ENCODE measurements around the gene SLC44A2.

SLC44A2 gene

DNA sequence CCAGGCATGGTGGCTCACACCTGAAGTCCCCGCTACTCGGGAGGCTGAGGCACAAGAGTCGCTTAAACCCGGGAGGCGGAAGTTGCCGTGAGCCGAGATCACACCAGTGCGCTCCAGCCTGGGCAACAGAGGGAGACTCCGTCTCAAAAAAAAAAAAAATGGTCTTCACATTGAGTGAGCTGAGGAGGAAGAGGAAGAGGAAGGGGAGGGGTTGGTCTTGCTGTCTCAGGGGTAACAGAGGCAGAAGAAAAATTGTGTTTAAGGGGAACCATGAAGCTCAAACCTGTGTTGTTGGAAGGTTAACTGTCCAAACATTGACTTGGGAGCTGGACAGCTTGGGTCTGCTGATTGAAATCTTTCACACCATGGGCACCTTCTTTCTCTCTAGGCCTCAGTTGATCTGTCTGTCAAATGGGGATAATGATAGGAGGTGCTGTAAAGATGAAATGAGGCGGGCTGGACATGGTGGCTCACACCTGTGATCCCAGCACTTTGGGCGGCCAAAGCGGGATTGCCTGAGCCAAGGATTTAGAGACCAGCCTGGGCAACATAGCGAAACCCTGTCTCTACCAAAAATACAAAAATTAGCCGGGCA, 9.8 kb upstream of the SLC44A2 start:
- DNase-seq, result no peak

DNA sequence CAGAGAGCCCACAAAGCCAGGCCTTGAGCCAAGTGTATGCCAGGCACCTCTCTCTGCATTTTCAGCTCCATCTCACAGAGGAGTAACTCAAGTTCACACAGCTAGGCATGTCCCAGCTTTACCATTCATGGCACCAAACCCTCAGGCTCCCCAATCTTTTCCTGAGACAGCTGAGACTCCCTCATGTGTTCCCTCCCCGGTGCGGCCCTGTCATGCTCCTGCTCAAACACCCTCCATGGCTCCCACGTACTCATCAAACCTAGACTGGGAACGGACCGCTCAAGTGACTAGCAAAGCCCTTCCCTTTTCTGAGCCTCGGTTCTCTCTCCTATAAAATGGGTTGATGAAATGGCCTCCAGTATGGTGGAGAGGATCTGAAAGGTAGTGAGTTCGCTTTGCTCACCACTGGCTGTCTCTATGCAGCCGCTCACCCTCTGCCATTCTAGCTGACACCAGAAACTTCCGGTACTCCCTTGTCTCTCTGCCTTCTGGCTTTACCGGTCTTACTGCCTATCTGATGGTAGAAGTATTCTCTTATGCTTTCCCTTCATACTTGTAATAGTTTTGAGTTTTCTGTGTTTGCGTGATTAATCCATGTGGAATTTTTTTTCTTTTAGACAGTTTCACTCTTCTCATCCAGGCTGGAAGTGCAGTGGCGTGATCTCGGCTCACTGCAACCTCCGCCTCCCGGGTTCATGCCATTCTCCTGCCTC, 7.8 kb upstream of the SLC44A2 start:
- no peak for DNase-seq

DNA sequence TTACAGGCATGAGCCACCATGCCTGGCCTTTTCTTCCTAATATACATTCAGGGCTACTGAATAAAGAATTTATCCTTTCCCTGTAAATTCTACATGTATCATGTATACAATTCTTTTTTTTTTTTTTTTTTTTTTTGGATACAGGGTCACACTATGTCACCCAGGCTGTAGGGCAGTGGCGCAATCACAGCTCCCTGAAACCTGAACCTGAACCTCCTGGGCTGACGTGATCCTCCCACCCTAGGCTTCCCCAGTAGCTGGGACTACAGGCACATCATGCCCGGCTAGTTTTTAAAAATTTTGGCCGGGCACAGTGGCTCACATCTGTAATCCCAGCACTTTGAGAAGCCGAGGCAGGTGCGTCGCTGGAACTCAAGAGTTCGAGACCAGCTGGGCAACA, 6.5 kb upstream of the SLC44A2 start:
- no peak for DNase-seq

DNA sequence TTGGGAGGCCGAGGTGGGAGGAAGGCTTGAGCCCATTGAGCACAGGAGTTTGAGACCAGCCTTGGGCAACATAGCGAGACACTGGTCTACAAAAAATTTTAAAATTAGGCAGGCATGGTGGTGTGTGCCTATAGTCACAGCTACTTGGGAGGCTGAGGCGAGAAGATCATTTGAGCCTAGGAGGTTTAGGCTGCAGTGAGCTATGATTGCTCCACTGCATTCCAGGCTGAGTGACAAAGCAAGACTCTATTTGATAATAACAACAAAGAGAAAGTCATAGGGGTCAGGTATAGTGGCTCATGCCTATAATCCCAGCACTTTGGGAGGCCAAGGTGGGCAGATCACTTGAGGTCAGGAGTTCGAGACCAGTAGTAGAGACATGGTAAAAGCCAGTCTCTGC, 4.6 kb upstream of the SLC44A2 start:
- no peak for DNase-seq

DNA sequence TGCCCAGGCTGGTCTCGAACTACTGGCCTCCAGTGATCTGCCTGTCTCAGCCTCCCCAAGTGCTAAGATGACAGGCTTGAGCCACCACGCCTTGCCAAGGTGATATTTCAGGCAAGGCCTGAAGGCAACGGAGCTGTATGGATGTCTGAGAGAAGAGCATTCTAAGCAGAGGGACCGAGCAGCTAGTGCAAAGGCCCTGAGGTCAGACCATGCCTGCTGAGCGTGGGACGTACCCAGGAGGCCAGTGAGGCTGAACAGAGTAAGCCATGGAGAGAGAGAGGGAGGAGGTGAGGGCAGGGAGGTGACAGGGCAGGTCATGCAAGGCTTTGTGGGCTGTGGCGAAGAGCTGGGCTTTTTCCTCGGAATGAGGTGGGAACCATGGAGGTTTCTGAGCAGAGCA, 3.4 kb upstream of the SLC44A2 start:
- no peak for DNase-seq

DNA sequence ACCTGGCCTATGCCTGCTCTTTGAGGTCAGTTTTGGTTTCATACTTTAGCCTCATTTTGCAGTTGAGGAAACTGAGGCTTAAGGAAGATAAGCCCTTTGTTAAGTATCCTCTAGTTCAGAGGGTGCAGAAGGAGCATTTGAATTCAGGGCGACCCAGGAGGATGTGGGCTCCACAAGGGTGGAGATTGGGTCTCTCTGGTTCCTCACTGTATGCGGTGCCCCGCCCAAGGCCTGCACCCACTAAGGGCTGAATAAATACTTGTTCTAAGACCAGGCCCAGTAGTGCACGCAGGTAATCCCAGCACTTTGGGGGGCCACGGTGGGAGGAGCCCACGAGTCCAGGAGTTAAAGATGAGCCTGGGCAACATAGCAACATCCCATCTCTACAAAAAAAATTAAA, 768 bp upstream of the SLC44A2 start:
- DNase-seq, result no peak

DNA sequence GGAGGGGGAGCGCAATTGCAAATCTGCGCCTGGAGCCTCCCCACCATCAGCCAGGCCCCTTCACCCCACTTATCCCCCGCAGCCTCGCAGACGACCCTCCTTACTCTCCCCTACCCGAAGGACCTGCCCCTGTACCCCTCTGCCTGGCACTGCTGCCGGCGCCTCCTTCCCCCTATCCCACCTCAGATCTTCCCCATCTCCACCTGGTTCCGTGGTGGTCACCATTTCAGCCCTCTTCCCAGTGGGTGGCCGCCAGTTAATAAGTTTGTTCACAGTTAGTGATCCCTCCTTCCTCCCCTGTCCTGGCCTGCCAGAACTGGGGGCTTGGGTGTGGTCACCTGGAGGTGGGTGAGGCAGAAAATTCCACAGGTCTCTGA, 397 bp downstream of the SLC44A2 start:
- DNase-seq, result peak in 2 of 51 donors; percentile 2 to 39

DNA sequence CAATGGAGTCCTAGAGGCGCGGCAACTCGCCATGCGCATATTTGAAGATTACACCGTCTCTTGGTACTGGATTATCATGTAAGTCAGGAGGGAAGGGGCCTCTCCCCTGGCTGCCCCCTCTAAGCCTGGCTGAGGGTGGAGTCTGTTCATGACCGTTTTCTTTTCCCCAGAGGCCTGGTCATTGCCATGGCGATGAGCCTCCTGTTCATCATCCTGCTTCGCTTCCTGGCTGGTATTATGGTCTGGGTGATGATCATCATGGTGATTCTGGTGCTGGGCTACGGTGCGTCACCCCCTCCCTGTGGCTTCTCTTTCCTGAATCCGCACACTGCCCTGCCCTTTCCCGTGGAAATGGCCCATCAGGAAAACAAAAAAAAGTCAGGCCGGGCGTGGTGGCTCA, 6.5 kb downstream of the SLC44A2 start:
- DNase-seq, result no peak

DNA sequence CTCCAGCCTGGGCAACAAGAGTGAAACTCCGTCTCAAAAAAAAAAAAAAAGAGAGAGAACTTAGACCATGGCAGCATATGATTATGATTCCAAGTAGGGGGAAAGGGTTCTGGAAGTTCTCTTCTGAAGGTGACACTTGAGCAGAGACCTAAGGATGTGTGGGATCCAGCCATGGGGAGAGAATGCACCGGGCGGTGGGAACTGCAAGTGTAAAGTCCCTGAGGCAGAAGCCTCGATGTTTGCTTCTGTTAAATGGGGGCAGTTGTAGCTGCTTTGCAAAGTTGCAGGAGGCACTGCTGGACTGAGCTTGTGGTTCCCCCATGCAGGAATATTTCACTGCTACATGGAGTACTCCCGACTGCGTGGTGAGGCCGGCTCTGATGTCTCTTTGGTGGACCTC, 9.1 kb downstream of the SLC44A2 start:
- DNase-seq, result no peak

DNA sequence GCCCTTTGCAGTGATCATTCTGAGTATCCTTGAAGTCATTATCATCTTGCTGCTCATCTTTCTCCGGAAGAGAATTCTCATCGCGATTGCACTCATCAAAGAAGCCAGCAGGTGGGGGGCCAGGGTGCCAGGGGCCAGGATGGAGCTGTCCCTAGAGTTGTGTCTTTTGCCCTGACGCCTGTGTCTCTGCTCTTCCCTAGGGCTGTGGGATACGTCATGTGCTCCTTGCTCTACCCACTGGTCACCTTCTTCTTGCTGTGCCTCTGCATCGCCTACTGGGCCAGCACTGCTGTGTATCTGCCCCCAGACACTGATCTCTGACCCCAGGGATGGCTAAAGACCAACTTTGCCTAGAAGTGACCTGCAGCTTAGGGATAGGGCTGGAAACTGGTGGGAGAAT, 9.6 kb downstream of the SLC44A2 start:
- DNase-seq, result no peak

DNA sequence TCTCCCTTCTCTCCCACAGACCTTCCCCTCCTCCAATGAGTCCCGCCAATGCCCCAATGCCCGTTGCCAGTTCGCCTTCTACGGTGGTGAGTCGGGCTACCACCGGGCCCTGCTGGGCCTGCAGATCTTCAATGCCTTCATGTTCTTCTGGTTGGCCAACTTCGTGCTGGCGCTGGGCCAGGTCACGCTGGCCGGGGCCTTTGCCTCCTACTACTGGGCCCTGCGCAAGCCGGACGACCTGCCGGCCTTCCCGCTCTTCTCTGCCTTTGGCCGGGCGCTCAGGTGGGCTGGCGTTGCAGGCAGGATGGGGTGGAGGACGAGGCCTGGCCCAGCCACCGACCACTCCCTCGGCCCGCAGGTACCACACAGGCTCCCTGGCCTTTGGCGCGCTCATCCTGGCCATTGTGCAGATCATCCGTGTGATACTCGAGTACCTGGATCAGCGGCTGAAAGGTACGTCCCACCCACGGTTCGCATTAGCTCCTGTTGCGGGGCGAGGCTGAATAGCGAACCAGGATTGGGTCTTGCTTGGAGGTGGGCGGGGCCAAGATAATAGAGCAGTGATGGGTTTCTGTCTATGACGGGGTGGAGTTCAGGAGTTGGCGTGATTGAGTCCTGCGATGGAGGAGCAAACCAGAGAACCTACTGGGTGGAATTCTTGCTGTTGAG, 11.1 kb downstream of the SLC44A2 start:
- peak in 2 of 51 donors; percentile 6 for DNase-seq

DNA sequence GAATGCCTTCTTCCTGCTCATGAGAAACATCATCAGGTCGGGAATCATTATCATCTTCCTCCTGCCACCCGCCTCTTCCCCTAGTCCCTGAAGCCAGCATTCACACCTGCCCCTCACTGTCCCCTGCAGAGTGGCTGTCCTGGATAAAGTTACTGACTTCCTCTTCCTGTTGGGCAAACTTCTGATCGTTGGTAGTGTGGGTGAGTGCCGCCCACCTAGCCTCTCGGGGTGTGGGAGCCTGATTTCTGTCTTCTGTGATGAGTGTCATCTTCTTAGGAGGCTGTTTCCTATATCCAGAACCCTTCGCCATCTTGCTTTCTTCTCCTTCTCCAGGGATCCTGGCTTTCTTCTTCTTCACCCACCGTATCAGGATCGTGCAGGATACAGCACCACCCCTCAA, 12.5 kb downstream of the SLC44A2 start:
- DNase-seq, result no peak

DNA sequence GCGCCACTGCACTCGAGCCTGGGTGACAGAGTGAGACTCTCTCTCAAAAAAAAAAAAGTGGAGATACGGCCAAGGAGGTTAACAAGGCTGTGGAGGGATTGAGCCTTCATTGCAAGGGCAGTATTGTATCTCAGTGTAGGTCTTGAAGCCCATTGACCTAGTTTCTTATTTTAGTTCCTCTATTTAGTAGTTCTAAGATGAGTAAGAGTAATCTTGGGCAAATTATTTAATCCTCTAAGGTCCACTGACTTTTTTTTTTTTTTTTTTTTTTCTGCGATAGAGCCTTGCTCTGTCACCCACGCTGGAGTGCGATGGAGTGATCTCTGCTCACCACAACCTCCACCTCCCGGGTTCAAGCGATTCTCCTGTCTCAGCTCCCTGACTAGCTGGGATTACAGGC, 14.5 kb downstream of the SLC44A2 start:
- DNase-seq, result no peak

DNA sequence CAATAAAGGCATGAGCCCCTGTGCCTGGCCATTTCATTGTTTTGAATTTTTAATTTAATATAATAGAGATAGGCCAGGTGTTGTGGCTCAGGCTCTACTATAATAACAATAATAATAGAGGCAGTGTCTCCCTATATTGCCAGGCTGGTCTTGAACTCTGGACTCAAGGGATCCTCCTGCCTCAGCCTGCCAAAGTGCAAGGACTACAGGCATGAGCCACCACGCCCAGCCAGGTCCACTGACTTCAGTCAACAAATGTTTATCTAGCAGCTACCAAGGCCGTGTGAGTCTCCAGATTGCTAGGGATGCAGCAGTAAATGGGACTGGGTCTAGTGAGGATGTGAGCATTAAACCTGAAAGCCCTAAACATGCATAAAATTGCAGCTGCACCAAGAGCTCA, 15.0 kb downstream of the SLC44A2 start:
- DNase-seq, result no peak

DNA sequence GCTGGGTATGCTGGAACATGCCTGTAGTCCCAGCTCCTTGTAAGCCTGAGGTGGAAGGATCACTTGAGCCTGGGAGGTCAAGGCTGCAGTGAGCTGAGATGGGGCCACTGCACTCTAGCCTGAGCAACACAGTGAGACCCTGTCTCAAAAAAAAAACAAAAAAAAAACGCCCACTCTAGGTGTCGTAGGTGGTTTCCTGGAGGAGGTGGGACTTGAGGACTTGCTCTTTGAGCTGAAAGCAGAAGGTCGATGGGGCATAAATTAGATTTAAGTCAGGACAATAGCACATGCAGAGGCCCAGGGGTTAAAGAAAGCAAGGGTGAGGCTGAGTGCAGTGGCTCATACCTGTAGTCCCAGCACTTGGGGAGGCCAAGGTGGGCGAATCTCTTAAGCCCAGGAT, 15.9 kb downstream of the SLC44A2 start:
- DNase-seq, result no peak

DNA sequence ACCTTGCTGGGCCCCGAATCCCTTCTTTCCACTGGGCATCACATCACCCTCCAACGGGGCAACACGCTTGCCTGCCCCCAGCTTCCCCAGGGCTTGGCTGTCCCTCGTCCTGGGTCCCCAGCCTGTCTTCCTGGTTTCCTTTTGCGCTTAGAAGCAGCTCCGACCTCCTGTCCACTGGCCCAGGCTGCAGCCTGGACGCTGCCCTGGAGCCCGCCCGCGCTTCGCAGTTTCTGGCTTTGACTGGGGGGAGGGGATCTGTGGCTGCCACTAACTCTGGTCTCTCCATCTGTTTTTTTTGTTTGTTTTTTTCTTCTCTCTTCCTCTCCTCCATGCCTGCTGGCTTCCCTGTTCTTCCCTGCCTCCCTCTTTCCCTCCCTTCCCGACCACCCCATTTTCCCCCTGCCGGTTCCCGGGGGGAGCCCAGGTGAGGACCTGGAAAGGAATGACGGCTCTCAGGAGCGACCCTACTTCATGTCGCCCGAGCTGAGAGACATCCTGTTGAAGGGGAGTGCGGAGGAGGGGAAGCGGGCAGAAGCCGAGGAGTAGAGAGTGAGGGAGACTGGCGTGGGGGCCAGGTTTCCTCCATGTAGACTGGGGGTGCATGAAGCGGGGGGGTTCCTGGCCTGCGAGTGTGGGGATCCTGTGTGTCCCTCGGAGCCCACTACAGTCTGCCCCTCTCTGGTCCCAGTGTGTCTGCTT, 17.3 kb downstream of the SLC44A2 start:
- peak in 14 of 51 donors; percentile 2 to 35 (median 20) for DNase-seq

DNA sequence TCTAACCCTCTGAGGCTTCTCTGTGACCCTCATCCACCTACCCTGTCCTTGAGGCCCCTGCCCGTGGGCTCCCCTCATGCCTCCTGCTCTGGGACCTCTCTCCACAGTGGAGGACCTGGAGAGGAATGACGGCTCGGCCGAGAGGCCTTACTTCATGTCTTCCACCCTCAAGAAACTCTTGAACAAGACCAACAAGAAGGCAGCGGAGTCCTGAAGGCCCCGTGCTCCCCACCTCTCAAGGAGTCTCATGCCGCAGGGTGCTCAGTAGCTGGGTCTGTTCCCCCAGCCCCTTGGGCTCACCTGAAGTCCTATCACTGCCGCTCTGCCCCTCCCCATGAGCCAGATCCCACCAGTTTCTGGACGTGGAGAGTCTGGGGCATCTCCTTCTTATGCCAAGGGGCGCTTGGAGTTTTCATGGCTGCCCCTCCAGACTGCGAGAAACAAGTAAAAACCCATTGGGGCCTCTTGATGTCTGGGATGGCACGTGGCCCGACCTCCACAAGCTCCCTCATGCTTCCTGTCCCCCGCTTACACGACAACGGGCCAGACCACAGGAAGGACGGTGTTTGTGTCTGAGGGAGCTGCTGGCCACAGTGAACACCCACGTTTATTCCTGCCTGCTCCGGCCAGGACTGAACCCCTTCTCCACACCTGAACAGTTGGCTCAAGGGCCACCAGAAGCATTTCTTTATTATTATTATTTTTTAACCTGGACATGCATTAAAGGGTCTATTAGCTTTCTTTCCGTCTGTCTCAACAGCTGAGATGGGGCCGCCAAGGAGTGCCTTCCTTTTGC, 18.0 kb downstream of the SLC44A2 start:
- DNase-seq, result peak in 1 of 51 donors; percentile 8

DNA sequence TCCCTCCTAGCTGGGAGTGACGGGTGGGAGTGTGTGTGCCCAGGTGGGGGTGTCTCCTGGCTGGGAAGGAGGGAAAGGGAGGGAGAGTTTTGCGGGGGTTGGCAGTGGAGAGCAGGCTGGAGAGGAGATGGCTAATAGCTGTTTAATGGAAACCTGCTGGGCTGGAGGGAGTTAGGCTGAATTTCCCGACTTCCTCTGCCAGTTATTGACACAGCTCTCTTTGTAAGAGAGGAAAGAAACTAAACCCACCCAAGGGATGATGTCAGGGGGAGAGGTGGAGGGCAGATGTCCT, 18.6 kb downstream of the SLC44A2 start:
- peak in 1 of 51 donors; percentile 22 for DNase-seq

DNA sequence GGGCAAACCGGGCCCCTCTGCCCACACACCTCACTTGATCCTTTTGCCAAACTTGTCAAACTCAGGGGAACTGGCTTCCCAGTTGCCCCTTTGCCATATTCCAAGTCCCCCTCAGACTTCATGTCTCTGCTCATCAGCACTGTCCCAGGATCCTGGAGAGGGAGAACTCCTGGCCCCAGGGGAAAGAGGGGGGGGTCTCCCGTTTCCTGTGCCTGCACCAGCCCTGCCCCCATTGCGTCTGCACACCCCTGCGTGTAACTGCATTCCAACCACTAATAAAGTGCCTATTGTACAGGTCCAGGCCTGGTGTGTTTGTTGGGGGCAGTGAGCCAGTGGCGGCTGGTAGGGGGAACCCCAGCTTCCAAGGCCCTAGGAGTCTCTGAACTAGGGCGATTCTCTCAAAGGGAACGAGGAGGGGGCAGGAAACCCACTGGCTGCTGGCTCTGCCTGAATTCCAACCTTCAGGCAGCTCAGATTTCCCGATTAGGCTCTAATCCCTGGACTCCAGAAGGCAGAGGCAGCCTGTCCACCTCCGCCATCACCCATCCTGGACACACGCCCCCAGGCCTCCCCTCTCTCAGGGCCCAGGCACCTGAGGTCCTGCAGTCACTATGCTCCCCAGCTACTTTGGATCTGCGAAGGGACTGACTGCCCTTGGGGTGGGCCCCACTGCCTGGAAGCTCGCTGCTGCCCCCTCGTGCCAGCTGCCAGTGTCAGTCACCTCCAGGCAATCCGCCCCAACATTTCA, 19.1 kb downstream of the SLC44A2 start:
- peak in 50 of 51 donors; percentile 11 to 89 (median 69) for DNase-seq

DNA sequence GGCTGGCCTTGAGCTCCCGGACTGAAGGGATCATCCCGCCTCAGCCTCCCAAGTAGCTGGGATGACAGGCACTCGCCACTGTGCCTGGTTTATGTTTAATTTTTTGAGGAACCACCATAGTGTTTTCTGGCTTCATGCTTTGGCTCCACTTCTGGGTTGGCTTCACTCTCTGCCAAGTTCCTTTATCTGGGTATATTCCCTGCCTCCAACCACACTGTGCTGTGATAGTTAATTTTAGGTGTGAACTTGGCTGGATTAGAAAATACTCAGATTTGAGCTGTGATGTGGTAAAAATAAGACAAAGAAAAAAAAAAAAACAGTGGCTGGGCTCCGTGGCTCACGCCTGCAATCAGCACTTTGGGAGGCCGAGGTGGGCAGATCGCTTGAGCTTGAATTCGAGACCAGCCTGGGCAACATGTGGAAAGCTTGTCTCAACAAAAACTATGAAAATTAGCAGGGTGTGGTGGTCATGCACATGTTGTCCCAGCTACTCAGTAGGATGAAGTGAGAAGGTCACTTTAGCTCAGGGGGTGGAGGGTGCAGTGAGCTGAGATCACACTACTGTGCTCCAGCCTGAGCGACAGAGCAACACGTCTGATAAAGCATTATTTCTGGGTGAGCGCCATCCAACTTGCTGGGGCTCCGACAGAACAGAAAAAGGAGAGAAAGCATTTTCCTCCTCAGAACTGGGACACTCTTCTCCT, 21.3 kb downstream of the SLC44A2 start:
- peak in 1 of 51 donors; percentile 15 for DNase-seq

Measured in hypothalamus (tissue), 51 donors.